Measurements from ENCODE around the gene ASB1. TPM values are rescaled to one million over a fixed set of nuclear protein-coding genes. Genes with fewer than 3 reads are reported as not detected.

Gene ASB1
- total and polyA plus RNA-seq, 4 donors: 20.0 to 45.2 (median 37.0) TPM

DNA sequence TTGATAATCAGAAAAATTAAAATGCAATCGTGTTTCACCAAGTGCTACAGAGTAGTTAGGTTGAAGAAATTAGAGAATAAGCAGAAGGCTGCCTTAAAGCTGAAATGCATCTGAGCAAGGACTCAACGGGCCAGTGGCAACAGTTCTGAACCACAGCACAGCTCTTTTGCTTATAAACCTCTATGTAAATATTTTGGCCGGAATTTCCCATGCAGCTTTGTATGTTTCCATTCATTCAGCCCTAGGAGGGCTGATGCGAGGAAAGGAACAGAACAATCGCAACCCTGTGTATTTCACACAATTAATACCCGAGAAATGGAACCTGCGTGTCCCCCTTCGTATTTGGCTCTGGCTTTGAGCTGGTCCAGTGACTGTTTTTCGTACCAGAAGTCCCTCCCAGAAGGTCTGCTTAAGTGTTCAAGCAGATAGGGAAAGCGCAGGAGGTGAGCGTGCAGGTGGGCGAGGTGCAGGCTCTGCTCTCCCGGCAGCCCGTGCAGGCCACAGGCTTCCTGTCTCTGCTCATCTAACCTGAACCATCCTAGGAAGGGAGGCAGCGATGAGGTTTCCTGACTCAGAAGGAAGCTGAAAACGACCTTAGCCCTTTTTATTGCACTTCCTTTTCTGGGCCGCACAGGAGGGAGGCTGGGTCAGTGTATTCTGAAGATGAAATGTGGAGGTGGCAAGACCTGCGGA, 67.3 kb downstream of the ASB1 start:
- intact Hi-C loops (cut with DNase I): no loop called here
- H3K4me1 ChIP-seq (ENCODE audit: control insufficient read depth in 1 of 2, insufficient read depth in 2 of 2, low read length in 2 of 2): no peaks in the 10 kb centered on the region
- no peak for DNase-seq
- no peaks in the 10 kb centered on the region for H3K27me3 ChIP-seq (ENCODE audit: control insufficient read depth in 1 of 2, insufficient read depth in 2 of 2, low read length in 1 of 2)
- H3K27ac ChIP-seq (ENCODE audit: low read depth in 1 of 2, low read length in 2 of 2): no peak overlapping the region
- WGBS, 2 donors: 90 to 92% methylated on average over 18 of the region's 18 CpGs
- H3K36me3 ChIP-seq (ENCODE audit: control insufficient read depth in 1 of 2, insufficient read depth in 2 of 2, low read length in 1 of 2): no peaks in the 10 kb centered on the region
- ATAC-seq (ENCODE audit: low FRiP score): no peak
- no peaks in the 10 kb centered on the region for H3K9me3 ChIP-seq (ENCODE audit: control insufficient read depth, low read length)
- H3K4me3 ChIP-seq (ENCODE audit: low read length in 2 of 2): no peak overlapping the region

DNA sequence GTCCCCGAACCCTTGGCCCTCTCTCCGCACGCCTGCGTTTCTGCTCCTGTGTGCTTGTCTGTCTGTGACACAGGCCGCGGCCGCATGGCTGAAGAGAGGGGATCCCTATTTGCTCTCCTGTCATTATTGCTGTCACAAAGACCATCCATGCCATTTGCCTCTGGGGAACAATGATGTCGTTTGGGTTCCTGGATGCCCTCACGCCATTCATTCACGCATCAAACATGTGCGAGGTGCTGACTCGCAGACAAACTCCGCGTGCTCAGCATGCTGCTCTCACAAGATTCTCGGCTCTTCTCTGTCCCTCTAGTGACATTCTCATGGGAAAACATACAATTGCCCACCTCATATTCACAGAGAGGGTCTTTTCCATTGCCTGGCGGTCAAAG, 67.8 kb downstream of the ASB1 start:
- no peak overlapping the region for H3K27ac ChIP-seq (ENCODE audit: low read depth in 1 of 2, low read length in 2 of 2)
- no peaks in the 10 kb centered on the region for H3K27me3 ChIP-seq (ENCODE audit: control insufficient read depth in 1 of 2, insufficient read depth in 2 of 2, low read length in 1 of 2)
- DNase-seq: no peak
- intact Hi-C loops (cut with DNase I): no loop called here
- H3K4me3 ChIP-seq (ENCODE audit: low read length in 2 of 2): no peak overlapping the region
- no peak for ATAC-seq (ENCODE audit: low FRiP score)
- H3K4me1 ChIP-seq (ENCODE audit: control insufficient read depth in 1 of 2, insufficient read depth in 2 of 2, low read length in 2 of 2): no peaks in the 10 kb centered on the region
- 94 to 95% methylated on average over 16 of the region's 16 CpGs for WGBS, 2 donors
- no peaks in the 10 kb centered on the region for H3K36me3 ChIP-seq (ENCODE audit: control insufficient read depth in 1 of 2, insufficient read depth in 2 of 2, low read length in 1 of 2)
- H3K9me3 ChIP-seq (ENCODE audit: control insufficient read depth, low read length): no peaks in the 10 kb centered on the region

DNA sequence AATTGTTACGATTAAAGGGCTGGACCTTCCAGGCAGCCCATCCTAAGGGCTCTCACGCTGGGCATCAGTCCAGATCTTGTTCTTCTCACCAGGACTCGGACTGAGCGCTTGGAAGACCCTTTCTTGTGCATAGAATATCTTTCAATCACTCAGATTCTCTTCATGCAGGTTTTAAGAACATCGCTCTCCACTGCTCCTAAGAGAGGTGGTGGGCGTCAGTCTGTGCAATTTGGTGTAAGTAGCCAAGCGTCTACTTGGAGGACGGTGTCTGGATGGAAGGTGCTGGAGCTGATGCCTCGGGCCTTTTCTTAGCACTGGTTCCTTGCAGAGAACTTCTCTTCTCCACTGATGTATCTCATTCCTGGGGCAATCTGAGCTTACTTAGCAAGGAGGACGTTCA, 68.7 kb downstream of the ASB1 start:
- 97% methylated on average over 10 of the region's 10 CpGs for WGBS, 2 donors
- no peaks in the 10 kb centered on the region for H3K4me1 ChIP-seq (ENCODE audit: control insufficient read depth in 1 of 2, insufficient read depth in 2 of 2, low read length in 2 of 2)
- no peak for DNase-seq
- H3K9me3 ChIP-seq (ENCODE audit: control insufficient read depth, low read length): no peaks in the 10 kb centered on the region
- H3K4me3 ChIP-seq (ENCODE audit: low read length in 2 of 2): no peak overlapping the region
- no peaks in the 10 kb centered on the region for H3K36me3 ChIP-seq (ENCODE audit: control insufficient read depth in 1 of 2, insufficient read depth in 2 of 2, low read length in 1 of 2)
- no peaks in the 10 kb centered on the region for H3K27me3 ChIP-seq (ENCODE audit: control insufficient read depth in 1 of 2, insufficient read depth in 2 of 2, low read length in 1 of 2)
- no peak for ATAC-seq (ENCODE audit: low FRiP score)
- intact Hi-C loops (cut with DNase I): no loop called here
- H3K27ac ChIP-seq (ENCODE audit: low read depth in 1 of 2, low read length in 2 of 2): no peak overlapping the region

DNA sequence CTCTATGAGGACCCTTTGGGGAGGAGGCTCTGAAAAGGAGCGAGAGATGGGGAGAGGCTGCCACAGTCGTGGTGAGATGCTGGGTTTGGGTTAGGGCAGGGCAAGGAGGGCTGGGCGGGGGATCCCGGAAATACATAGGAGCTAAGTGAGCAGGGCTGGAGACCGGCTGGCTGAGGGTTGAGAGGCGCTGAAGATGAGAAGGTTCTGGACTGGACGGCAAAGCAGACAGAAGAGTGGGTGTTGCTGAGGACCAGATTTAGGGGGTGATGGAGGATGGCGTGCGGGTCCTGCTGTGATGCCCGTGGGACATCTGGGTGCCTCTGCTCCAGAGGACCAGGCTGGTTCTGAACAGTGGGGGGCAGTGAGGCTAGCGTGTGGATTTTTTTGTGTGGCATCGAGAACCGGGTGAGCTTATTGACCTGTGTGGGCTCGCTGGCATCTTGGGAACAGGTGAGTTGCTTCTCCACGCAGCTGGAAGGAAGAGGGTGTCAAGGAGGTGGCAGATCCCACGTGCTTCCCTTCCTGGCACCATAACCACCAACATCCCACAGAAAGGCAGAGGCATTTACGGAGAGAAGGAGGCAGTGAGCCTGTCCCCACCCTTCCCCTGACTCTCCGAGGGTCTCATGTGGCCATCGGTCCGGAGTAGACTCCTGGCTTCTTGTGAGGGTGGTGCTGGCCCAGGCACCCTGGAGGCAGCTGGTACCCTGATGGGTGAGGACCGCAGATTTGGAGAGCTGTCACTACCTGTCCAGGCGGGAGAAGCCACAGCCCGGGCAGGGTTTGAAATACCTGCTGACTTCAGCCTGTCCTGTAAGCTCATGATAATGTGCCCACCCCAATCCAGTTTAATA, 70.3 kb downstream of the ASB1 start:
- H3K27me3 ChIP-seq (ENCODE audit: control insufficient read depth in 1 of 2, insufficient read depth in 2 of 2, low read length in 1 of 2): no peaks in the 10 kb centered on the region
- WGBS, 2 donors: 95% methylated on average over 23 of the region's 23 CpGs
- intact Hi-C loops (cut with DNase I): no loop called here
- no peaks in the 10 kb centered on the region for H3K36me3 ChIP-seq (ENCODE audit: control insufficient read depth in 1 of 2, insufficient read depth in 2 of 2, low read length in 1 of 2)
- H3K4me3 ChIP-seq (ENCODE audit: low read length in 2 of 2): no peak overlapping the region
- ATAC-seq (ENCODE audit: low FRiP score) (no peak), DNase-seq (no peak)
- H3K9me3 ChIP-seq (ENCODE audit: control insufficient read depth, low read length): no peaks in the 10 kb centered on the region
- no peaks in the 10 kb centered on the region for H3K4me1 ChIP-seq (ENCODE audit: control insufficient read depth in 1 of 2, insufficient read depth in 2 of 2, low read length in 2 of 2)
- H3K27ac ChIP-seq (ENCODE audit: low read depth in 1 of 2, low read length in 2 of 2): no peak overlapping the region

DNA sequence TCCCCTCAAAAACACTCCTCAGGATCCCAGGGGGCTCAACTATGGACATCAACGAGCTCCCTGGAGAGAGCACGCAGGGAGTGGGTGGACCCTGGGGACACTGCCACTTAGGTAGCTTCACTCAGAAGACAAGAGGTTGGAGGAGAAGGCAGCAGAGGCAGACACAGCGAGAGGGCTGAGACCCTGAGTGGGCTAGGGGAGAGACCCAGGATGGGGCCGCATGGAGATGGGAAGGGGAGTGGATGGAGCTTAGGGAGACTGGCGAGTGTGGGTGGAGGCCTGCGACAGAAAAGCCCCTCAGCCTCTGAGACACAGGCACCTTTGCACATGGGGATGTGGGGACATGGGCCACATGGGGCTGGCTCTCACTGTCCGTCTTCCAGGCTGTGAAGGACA, 70.9 kb downstream of the ASB1 start:
- Histone ChIP-seq H3K4me3 (ENCODE audit: low read length in 2 of 2) (no peak overlapping the region), H3K4me1 (ENCODE audit: control insufficient read depth in 1 of 2, insufficient read depth in 2 of 2, low read length in 2 of 2) (no peaks in the 10 kb centered on the region), H3K27ac (ENCODE audit: low read depth in 1 of 2, low read length in 2 of 2) (no peak overlapping the region), H3K27me3 (ENCODE audit: control insufficient read depth in 1 of 2, insufficient read depth in 2 of 2, low read length in 1 of 2) (no peaks in the 10 kb centered on the region), H3K36me3 (ENCODE audit: control insufficient read depth in 1 of 2, insufficient read depth in 2 of 2, low read length in 1 of 2) (no peaks in the 10 kb centered on the region), H3K9me3 (ENCODE audit: control insufficient read depth, low read length) (no peaks in the 10 kb centered on the region)
- WGBS, 2 donors: 93 to 96% methylated on average over 7 of the region's 7 CpGs
- ATAC-seq (ENCODE audit: low FRiP score) (no peak), DNase-seq (no peak)
- intact Hi-C loops (cut with DNase I): no loop called here

DNA sequence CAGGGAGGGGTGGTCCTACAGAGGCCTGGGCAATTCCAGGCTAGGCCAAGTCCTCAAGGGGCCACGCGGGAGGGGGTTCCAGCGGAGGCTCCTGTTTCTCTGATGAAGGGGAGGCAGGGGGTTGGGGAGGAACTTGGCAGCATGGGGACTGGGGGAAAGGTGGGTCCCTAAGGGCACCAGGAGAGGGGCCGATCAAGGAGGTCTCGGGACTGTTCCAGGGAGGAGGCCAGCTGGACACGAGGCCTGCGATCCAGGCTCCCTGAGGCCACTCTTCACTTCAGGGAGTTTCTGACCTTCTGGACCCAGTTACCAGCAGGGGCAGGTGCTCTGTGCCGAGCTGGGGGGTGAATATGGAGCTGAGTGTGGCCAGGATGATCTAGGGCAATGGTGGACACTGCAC, 71.5 kb downstream of the ASB1 start:
- Histone ChIP-seq H3K27me3 (ENCODE audit: control insufficient read depth in 1 of 2, insufficient read depth in 2 of 2, low read length in 1 of 2) (no peaks in the 10 kb centered on the region), H3K4me1 (ENCODE audit: control insufficient read depth in 1 of 2, insufficient read depth in 2 of 2, low read length in 2 of 2) (no peaks in the 10 kb centered on the region), H3K9me3 (ENCODE audit: control insufficient read depth, low read length) (no peaks in the 10 kb centered on the region), H3K4me3 (ENCODE audit: low read length in 2 of 2) (no peak overlapping the region), H3K36me3 (ENCODE audit: control insufficient read depth in 1 of 2, insufficient read depth in 2 of 2, low read length in 1 of 2) (no peaks in the 10 kb centered on the region), H3K27ac (ENCODE audit: low read depth in 1 of 2, low read length in 2 of 2) (no peak overlapping the region)
- no peak for ATAC-seq (ENCODE audit: low FRiP score)
- intact Hi-C loops (cut with DNase I): no loop called here
- 93 to 95% methylated on average over 8 of the region's 8 CpGs for WGBS, 2 donors
- no peak for DNase-seq

DNA sequence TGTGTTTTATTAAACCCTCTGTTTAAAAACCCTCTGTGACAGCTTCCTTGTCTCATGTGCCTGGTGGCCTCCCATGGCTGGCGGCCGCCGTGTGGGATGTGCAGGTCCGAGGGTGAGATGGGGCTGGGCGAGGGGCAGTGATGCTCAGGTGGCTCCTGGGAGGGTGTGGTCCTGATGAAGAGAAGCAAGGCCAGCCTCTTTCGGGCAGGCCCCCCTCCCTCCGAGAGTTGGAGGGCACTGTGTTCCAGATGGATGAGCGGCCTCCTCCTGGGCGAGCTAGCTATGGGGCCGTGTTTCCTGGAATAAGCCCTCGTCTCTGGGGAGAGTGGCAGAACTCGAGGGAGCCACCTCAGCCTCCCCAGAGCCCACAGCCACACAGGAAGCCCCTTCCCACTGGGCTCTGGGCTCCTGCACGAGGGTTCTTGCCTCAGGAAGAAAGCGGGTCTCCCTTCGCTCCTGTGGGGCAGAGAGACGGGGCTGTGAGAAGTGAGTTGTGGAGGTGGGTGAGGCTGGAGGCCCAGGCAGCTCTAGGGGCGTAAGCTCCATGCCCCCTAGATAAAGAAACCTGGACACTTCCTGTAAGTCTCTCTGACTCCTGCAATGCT, 72.1 kb downstream of the ASB1 start:
- WGBS, 2 donors: 94 to 95% methylated on average over 17 of the region's 17 CpGs
- Histone ChIP-seq H3K4me1 (ENCODE audit: control insufficient read depth in 1 of 2, insufficient read depth in 2 of 2, low read length in 2 of 2) (no peaks in the 10 kb centered on the region), H3K4me3 (ENCODE audit: low read length in 2 of 2) (no peak overlapping the region), H3K27me3 (ENCODE audit: control insufficient read depth in 1 of 2, insufficient read depth in 2 of 2, low read length in 1 of 2) (no peaks in the 10 kb centered on the region), H3K36me3 (ENCODE audit: control insufficient read depth in 1 of 2, insufficient read depth in 2 of 2, low read length in 1 of 2) (no peaks in the 10 kb centered on the region), H3K9me3 (ENCODE audit: control insufficient read depth, low read length) (no peaks in the 10 kb centered on the region), H3K27ac (ENCODE audit: low read depth in 1 of 2, low read length in 2 of 2) (no peak overlapping the region)
- no peak for ATAC-seq (ENCODE audit: low FRiP score)
- intact Hi-C loops (cut with DNase I): no loop called here
- no peak for DNase-seq

DNA sequence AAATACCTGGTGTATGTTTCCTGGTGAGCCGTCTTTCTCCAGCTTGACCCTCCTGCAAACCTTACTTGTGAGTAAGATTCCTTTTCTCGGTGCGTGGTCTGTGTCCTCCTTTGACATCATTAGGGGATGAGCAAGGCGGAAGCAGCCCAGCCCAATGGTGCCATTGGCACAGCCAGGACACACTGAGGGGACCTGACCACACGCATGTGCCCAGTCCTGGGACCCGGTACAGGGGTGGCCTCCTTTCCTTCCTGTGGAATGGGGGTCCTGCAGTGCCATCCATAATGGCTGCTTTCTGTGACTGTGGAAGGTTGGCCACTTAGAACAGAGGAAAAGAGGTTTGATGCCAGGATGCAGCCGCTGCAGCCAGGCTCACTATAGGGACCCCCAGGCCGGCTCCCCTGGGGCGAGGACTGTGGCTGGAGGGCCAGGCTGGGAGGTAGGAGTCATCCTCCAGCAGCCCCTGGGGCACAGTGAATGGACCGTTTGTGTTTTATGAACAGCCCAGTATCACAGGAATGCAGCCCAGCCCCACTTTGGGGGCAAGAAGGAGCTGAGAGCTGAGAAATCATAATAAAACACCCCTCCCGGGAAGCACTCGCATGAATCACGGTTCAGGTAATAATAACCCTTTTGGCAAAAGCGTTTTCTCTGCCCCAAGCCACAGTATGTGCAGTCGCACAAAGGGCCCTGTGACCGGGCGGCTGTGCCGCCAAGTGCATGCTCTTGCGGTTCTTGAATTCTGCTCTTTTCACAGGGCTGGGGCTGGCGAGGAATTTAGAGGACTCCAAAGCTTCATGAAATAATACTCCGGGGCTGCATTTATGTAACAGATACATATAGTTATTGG, 73.2 kb downstream of the ASB1 start:
- 86 to 91% methylated on average over 21 of the region's 21 CpGs for WGBS, 2 donors
- DNase-seq: no peak

More for the DNA sequence above, 73.2 kb downstream of the ASB1 start:
- ATAC-seq (ENCODE audit: low FRiP score): no peak
- H3K4me3 ChIP-seq (ENCODE audit: low read length in 2 of 2): no peak overlapping the region
- intact Hi-C loops (cut with DNase I): no loop called here
- H3K36me3 ChIP-seq (ENCODE audit: control insufficient read depth in 1 of 2, insufficient read depth in 2 of 2, low read length in 1 of 2): no peaks in the 10 kb centered on the region
- no peaks in the 10 kb centered on the region for H3K27me3 ChIP-seq (ENCODE audit: control insufficient read depth in 1 of 2, insufficient read depth in 2 of 2, low read length in 1 of 2)
- H3K27ac ChIP-seq (ENCODE audit: low read depth in 1 of 2, low read length in 2 of 2): no peak overlapping the region
- H3K9me3 ChIP-seq (ENCODE audit: control insufficient read depth, low read length): no peaks in the 10 kb centered on the region
- H3K4me1 ChIP-seq (ENCODE audit: control insufficient read depth in 1 of 2, insufficient read depth in 2 of 2, low read length in 2 of 2): no peaks in the 10 kb centered on the region
